NCI-H526 treated with DMSO at 0.1 percent for 48 hours (cell line): ENCODE data around the gene CNPY1.
"Not testable (repeated sequence)": the region's sequence is repeated elsewhere in the genome, so short reads cannot be mapped to it uniquely, and the experiment has no call there.

ENCODE experiments used
- DNase-seq: peaks from one replicate; lab custom pipeline; 2025; lab: John Stamatoyannopoulos, UW

The CNPY1 gene

GRCh38 chr7:155533120-155533826 lies 13.1 kb downstream of the CNPY1 start:
- peak; percentile 79 for DNase-seq

- no peak for DNase-seq
These were observed 13.6 kb downstream of the CNPY1 start for GRCh38 chr7:155532792-155533119.

GRCh38 chr7:155531681-155532080 lies 14.7 kb downstream of the CNPY1 start:
- DNase-seq: no peak

- no peak for DNase-seq
These were observed 15.8 kb downstream of the CNPY1 start for GRCh38 chr7:155530601-155531000.

- DNase-seq: no peak
These were observed 16.5 kb downstream of the CNPY1 start for GRCh38 chr7:155529845-155530244.

GRCh38 chr7:155529346-155529745 lies 17.0 kb downstream of the CNPY1 start:
- DNase-seq: no peak

GRCh38 chr7:155527664-155528063 lies 18.7 kb downstream of the CNPY1 start:
- DNase-seq: no peak

- DNase-seq: no peak
These were observed 20.1 kb downstream of the CNPY1 start for GRCh38 chr7:155526225-155526624.

GRCh38 chr7:155524018-155524556 lies 22.3 kb downstream of the CNPY1 start:
- no peak for DNase-seq

- no peak for DNase-seq
These were observed 23.1 kb downstream of the CNPY1 start for GRCh38 chr7:155523168-155523675.

GRCh38 chr7:155521743-155522398 lies 24.5 kb downstream of the CNPY1 start:
- no peak for DNase-seq

GRCh38 chr7:155521007-155521742 lies 25.2 kb downstream of the CNPY1 start:
- no peak for DNase-seq

- no peak for DNase-seq
These were observed 26.2 kb downstream of the CNPY1 start for GRCh38 chr7:155520114-155520513.

- DNase-seq: not testable (repeated sequence)
These were observed 27.0 kb downstream of the CNPY1 start for GRCh38 chr7:155519358-155519757.

GRCh38 chr7:155518633-155519032 lies 27.7 kb downstream of the CNPY1 start:
- no peak for DNase-seq

- DNase-seq: no peak
These were observed 28.4 kb downstream of the CNPY1 start for GRCh38 chr7:155517969-155518368.

- DNase-seq: no peak
These were observed 28.9 kb downstream of the CNPY1 start for GRCh38 chr7:155517452-155517851.

GRCh38 chr7:155516466-155516865 lies 29.9 kb downstream of the CNPY1 start:
- DNase-seq: no peak

GRCh38 chr7:155515318-155515717 lies 31.0 kb downstream of the CNPY1 start:
- DNase-seq: no peak

- no peak for DNase-seq
These were observed 32.1 kb downstream of the CNPY1 start for GRCh38 chr7:155514296-155514695.

- no peak for DNase-seq
These were observed 32.6 kb downstream of the CNPY1 start for GRCh38 chr7:155513543-155514285.
